Panc1 (cell line): ENCODE data around the gene LRRC47.

Experiments
- CTCF ChIP-seq: fragments of 450-650 bp; IDR thresholded peaks from 2 replicates; pipeline ENCODE4 v1.5.1; 2017; ENCODE audit warnings: mild to moderate bottlenecking
- POLR2AphosphoS5 ChIP-seq: IDR thresholded peaks from 2 replicates; pipeline ENCODE4 v1.6.1; 2012; ENCODE audit warnings: mild to moderate bottlenecking, low read depth, low read length, moderate library complexity
- SIN3A ChIP-seq: IDR thresholded peaks from 2 replicates; pipeline ENCODE4 v1.6.1; 2012; ENCODE audit warnings: low read depth, mild to moderate bottlenecking, low read length, moderate library complexity, borderline replicate concordance; ENCODE audit not compliant: insufficient read depth

- TF ChIP-seq CTCF (no peak), POLR2AphosphoS5 (peak; percentile 92), SIN3A (peak; percentile 97; the same call in 1 of the 2 replicates)
Observed at GRCh38 chr1:3796215-3797061, at the start of gene LRRC47.
